Hepatocyte (in vitro differentiated cells): ENCODE results near the gene ATP6V1E1. TPM values are rescaled to one million over a fixed set of nuclear protein-coding genes. Genes with fewer than 3 reads are reported as not detected.
A peak's percentile ranks its signal among the peaks of the same experiment; 100 is the strongest.

Experiments used
- DNase-seq: peaks from one replicate; pipeline ENCODE4 v3.0.0-alpha.2; 2016; ENCODE audit warnings: low spot score
- H2AFZ ChIP-seq: fragments of 200-600 bp; sonication (generic); 2 replicates; pipeline ENCODE4 v1.6.0; 2016; ENCODE audit warnings: antibody characterized with exemption, mild to moderate bottlenecking
- H3K27ac ChIP-seq: fragments of 200-600 bp; sonication (generic); 2 replicates; pipeline ENCODE4 v1.5.1; 2016; ENCODE audit warnings: mild to moderate bottlenecking
- H3K27me3 ChIP-seq: fragments of 200-600 bp; sonication (generic); 2 replicates; pipeline ENCODE4 v1.6.1; 2016
- H3K36me3 ChIP-seq: fragments of 200-600 bp; sonication (generic); replicated peaks from 2 replicates; pipeline ENCODE4 v1.5.1; 2016; ENCODE audit warnings: low read depth; ENCODE audit not compliant: insufficient read depth
- H3K4me1 ChIP-seq: fragments of 200-600 bp; sonication (generic); 2 replicates; pipeline ENCODE4 v1.5.1; 2016; ENCODE audit warnings: mild to moderate bottlenecking, moderate library complexity; ENCODE audit not compliant: insufficient read depth
- H3K4me2 ChIP-seq: fragments of 200-600 bp; sonication (generic); 2 replicates; pipeline ENCODE4 v1.6.0; 2016
- H3K4me3 ChIP-seq: fragments of 200-600 bp; sonication (generic); 2 replicates; pipeline ENCODE4 v1.5.1; 2016; ENCODE audit warnings: mild to moderate bottlenecking
- H3K79me2 ChIP-seq: fragments of 200-600 bp; sonication (generic); 2 replicates; pipeline ENCODE4 v1.6.0; 2017; ENCODE audit warnings: mild to moderate bottlenecking
- H3K9me2 ChIP-seq: fragments of 200-600 bp; sonication (generic); replicated peaks from 2 replicates; pipeline ENCODE4 v1.6.0; 2017; ENCODE audit warnings: mild to moderate bottlenecking; ENCODE audit not compliant: insufficient read depth
- H3K9me3 ChIP-seq: fragments of 200-600 bp; sonication (generic); 2 replicates; pipeline ENCODE4 v1.5.1; 2016; ENCODE audit warnings: low read depth, mild to moderate bottlenecking
- H4K20me1 ChIP-seq: fragments of 200-600 bp; sonication (generic); 2 replicates; pipeline ENCODE4 v1.6.0; 2016; ENCODE audit warnings: mild to moderate bottlenecking; ENCODE audit not compliant: insufficient read depth, poor library complexity, severe bottlenecking
- EZH2 ChIP-seq: fragments of 200-600 bp; sonication (generic); IDR thresholded peaks from 2 replicates; pipeline ENCODE4 v1.6.1; 2016; ENCODE audit warnings: antibody characterized with exemption, mild to moderate bottlenecking, borderline replicate concordance
- EZH2phosphoT487 ChIP-seq: fragments of 200-600 bp; sonication (generic); IDR thresholded peaks from one replicate; pipeline ENCODE4 v1.6.1; 2018; ENCODE audit warnings: antibody characterized with exemption, mild to moderate bottlenecking, low read depth, moderate library complexity; ENCODE audit not compliant: unreplicated experiment, severe bottlenecking
- WGBS: methylation state at CpG from one replicate; pipeline ENCODE4 v1.1.6; 2016; ENCODE audit warnings: low lambda C conversion rate; ENCODE audit errors: missing lambda C conversion rate; 5-methylcytosine and 5-hydroxymethylcytosine counted together
- polyA plus RNA-seq: library from polyadenylated mRNA; unstranded; fragments of >200 nt; fragmentation: Nextera tagmentation; extraction: Ambion mirVana; gene quantifications from 2 replicates; pipeline ENCODE4 v1.2.1, GENCODE V29; 2016
- total RNA-seq: library from RNA; depleted of rRNA; stranded (reverse); fragments of >200 nt; gene quantifications from 2 replicates; pipeline ENCODE4 v1.2.3, GENCODE V29; 2014
- TF ChIP-seq, protein P1 (sequence below): fragments of 200-600 bp; sonication (generic); IDR thresholded peaks from 2 replicates; pipeline ENCODE4 v1.5.1; 2016; ENCODE audit warnings: antibody characterized with exemption, mild to moderate bottlenecking; ENCODE audit not compliant: poor library complexity

Gene ATP6V1E1
- total RNA-seq (145 and 191 TPM in 2 replicates), polyA plus RNA-seq (122 and 146 TPM in 2 replicates)

DNA sequence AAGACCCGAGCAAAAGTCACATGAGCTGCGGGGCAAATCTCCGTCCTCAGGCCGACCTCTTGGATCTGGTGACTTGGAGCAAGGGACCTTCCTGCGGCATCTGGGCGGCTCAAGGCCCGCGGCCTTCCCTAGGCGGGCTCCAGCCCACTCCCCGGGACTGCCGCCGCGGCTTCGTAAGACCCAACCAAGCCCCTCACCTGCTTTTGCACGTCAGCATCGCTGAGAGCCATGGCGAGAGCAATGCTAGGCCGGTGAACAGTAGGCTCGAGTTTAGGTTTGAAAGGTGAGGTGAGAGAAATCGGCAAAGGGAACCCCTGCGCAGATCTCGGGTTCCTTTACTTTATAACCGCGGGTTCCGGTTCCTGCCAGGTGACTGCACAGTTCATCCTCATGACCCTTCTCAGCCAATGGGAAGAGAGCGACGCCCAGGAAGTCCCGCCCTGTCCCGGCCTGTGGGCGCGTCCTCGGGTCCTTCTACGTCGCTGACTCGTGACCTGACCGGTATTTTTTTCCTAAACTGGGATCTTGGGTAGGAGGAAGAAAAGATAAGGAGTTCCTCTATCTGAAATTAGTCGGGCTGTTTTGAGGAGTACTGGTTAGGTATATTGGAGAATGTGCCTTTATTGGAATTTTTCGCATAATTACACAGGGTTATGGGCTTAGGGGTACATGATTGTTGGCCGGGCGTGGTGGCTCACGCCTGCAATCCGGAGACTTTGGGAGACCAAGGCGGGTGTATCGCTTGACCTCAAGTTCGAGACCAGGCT lies at the start of gene ATP6V1E1:
Gene ATP6V1E1, minus strand, starts transcription at position 344 of the 767 bp plus-strand sequence. Its CDS starts 114 bp downstream, at position 230.
- Histone ChIP-seq H3K4me1 (peaks cover 22% of the 10 kb centered on the region), H2AFZ (peak within 1 kb of the TSS; percentile 31), H3K79me2 (peaks cover 49% of the 10 kb centered on the region), H3K36me3 (no peaks in the 10 kb centered on the region), H3K9me2 (no peaks in the 10 kb centered on the region), H3K27ac (peak within 1 kb of the TSS; percentile 92), H3K9me3 (no peaks in the 10 kb centered on the region), H3K4me2 (peak within 1 kb of the TSS; percentile 93), H3K27me3 (no peaks in the 10 kb centered on the region), H3K4me3 (peak within 1 kb of the TSS; percentile 74), H4K20me1 (peaks cover 25% of the 10 kb centered on the region)
- under 1% methylated on average over 45 of the region's 45 CpGs for WGBS
- no peak for TF ChIP-seq EZH2
- TF ChIP-seq, protein P1, sequence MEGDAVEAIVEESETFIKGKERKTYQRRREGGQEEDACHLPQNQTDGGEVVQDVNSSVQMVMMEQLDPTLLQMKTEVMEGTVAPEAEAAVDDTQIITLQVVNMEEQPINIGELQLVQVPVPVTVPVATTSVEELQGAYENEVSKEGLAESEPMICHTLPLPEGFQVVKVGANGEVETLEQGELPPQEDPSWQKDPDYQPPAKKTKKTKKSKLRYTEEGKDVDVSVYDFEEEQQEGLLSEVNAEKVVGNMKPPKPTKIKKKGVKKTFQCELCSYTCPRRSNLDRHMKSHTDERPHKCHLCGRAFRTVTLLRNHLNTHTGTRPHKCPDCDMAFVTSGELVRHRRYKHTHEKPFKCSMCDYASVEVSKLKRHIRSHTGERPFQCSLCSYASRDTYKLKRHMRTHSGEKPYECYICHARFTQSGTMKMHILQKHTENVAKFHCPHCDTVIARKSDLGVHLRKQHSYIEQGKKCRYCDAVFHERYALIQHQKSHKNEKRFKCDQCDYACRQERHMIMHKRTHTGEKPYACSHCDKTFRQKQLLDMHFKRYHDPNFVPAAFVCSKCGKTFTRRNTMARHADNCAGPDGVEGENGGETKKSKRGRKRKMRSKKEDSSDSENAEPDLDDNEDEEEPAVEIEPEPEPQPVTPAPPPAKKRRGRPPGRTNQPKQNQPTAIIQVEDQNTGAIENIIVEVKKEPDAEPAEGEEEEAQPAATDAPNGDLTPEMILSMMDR, result no peak
- TF ChIP-seq EZH2phosphoT487, result no peak
- peak; percentile 98 for DNase-seq

DNA sequence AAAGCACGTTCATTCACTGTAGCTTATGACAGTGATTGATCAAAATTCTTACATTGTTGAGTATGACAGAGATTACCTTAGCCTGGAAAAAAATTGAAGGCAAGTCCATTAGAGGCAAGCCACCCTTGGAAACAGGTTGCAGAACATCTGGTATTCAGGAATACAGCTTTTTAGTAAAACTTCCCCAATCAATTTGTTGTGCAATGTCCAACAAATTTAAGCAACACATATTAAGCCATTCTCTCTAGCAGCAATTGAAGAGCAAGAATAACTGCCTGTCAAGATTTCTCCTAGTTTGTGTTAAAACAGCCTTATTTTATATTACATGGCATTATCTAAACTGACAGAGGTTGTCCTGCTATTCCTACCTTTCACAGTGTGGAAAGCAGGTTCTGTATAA lies 47.0 kb upstream of the ATP6V1E1 start:
- Histone ChIP-seq H2AFZ (no peak overlapping the region), H3K9me3 (no peaks in the 10 kb centered on the region), H3K27me3 (no peaks in the 10 kb centered on the region), H3K79me2 (peaks cover 53% of the 10 kb centered on the region), H3K27ac (no peak overlapping the region), H3K4me2 (no peak overlapping the region), H3K4me1 (peaks cover 6% of the 10 kb centered on the region), H3K36me3 (no peaks in the 10 kb centered on the region), H3K9me2 (no peaks in the 10 kb centered on the region), H3K4me3 (no peak overlapping the region), H4K20me1 (no peaks in the 10 kb centered on the region)
- no peak for TF ChIP-seq EZH2
- TF ChIP-seq EZH2phosphoT487, result no peak
- TF ChIP-seq, protein P1, result no peak
- 87% methylated on average over 1 of the region's 1 CpG for WGBS
- no peak for DNase-seq

DNA sequence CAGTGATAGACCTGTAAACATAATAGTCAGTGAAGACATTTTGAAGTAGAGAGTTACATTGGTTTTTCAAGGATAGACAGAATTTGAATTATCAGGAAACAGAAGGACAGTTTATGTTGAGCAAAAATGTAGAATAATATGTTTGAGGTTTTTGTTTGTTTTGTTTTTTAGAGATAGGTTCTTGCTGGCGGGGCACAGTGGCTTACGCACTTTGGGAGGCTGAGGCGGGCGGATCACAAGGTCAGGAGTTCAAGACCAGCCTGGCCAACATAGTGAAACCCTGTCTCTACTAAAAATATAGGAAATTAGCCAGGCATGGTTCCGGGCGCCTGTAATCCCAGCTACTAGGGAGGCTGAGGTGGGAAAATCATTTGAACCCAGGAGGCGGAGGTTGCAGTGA lies 45.6 kb upstream of the ATP6V1E1 start:
- WGBS, result 97% methylated on average over 7 of the region's 7 CpGs
- H3K9me3 ChIP-seq, result no peaks in the 10 kb centered on the region
- no peak for TF ChIP-seq EZH2
- TF ChIP-seq EZH2phosphoT487, result no peak
- TF ChIP-seq, protein P1, result no peak
- H3K36me3 ChIP-seq, result no peaks in the 10 kb centered on the region
- H3K4me3 ChIP-seq, result no peak overlapping the region
- H3K27me3 ChIP-seq, result no peaks in the 10 kb centered on the region
- H3K4me2 ChIP-seq, result no peak overlapping the region
- no peak for DNase-seq
- no peaks in the 10 kb centered on the region for H4K20me1 ChIP-seq
- H3K4me1 ChIP-seq, result peaks cover 6% of the 10 kb centered on the region
- H3K9me2 ChIP-seq, result no peaks in the 10 kb centered on the region
- no peak overlapping the region for H2AFZ ChIP-seq
- peaks cover 54% of the 10 kb centered on the region for H3K79me2 ChIP-seq
- H3K27ac ChIP-seq, result no peak overlapping the region
